Measurements from ENCODE around the gene CHN2. TPM values are rescaled to one million over a fixed set of nuclear protein-coding genes. Genes with fewer than 3 reads are reported as not detected.

The CHN2 gene
- total RNA-seq, 2 experiments from 2014 or later, result 2.1 to 3.5 TPM

GRCh38 chr7:29229066-29229465 lies 34.5 kb downstream of the CHN2 start:
- intact Hi-C loops (cut with DNase I, micrococcal nuclease), result no loop called here
- ChIA-PET POLR2A (no interaction called here), CTCF (no interaction called here)
- TF ChIP-seq CTCF (IDR thresholded peaks at IDR 0.05), result no peak
- Histone ChIP-seq H3K27me3 (ENCODE audit: control insufficient read depth in 1 of 2, insufficient read depth in 2 of 2, low read length in 2 of 2) (no peaks in the 10 kb centered on the region), H3K4me3 (ENCODE audit: low read length) (no peak overlapping the region), H3K27ac (ENCODE audit: low read depth in 1 of 2, low read length in 2 of 2) (no peak overlapping the region), H3K4me1 (ENCODE audit: insufficient read depth, low read length) (no peaks in the 10 kb centered on the region), H3K9me3 (ENCODE audit: control insufficient read depth in 1 of 2, insufficient read depth in 1 of 2, low read length in 2 of 2) (no peaks in the 10 kb centered on the region), H3K36me3 (ENCODE audit: insufficient read depth, low read length) (no peaks in the 10 kb centered on the region)
- no peaks in the 10 kb centered on the region for H3K4me1 Mint-ChIP-seq (ENCODE audit: low read depth)
- no peaks in the 10 kb centered on the region for H3K9me3 Mint-ChIP-seq
- DNase-seq (no peak), ATAC-seq (ENCODE audit: poor library complexity) (no peak)
- H3K4me3 Mint-ChIP-seq, result no peak overlapping the region
- H3K27ac Mint-ChIP-seq, result no peak overlapping the region
- no peaks in the 10 kb centered on the region for H3K27me3 Mint-ChIP-seq
- H3K36me3 Mint-ChIP-seq (ENCODE audit: low read depth), result no peaks in the 10 kb centered on the region

GRCh38 chr7:29229946-29230345 lies 35.4 kb downstream of the CHN2 start:
- Mint-ChIP-seq H3K27ac (no peak overlapping the region), H3K4me3 (no peak overlapping the region), H3K36me3 (ENCODE audit: low read depth) (no peaks in the 10 kb centered on the region), H3K4me1 (ENCODE audit: low read depth) (no peaks in the 10 kb centered on the region), H3K27me3 (no peaks in the 10 kb centered on the region), H3K9me3 (no peaks in the 10 kb centered on the region)
- Histone ChIP-seq H3K4me3 (ENCODE audit: low read length) (no peak overlapping the region), H3K9me3 (ENCODE audit: control insufficient read depth in 1 of 2, insufficient read depth in 1 of 2, low read length in 2 of 2) (no peaks in the 10 kb centered on the region), H3K27ac (ENCODE audit: low read depth in 1 of 2, low read length in 2 of 2) (no peak overlapping the region), H3K36me3 (ENCODE audit: insufficient read depth, low read length) (no peaks in the 10 kb centered on the region), H3K4me1 (ENCODE audit: insufficient read depth, low read length) (no peaks in the 10 kb centered on the region), H3K27me3 (ENCODE audit: control insufficient read depth in 1 of 2, insufficient read depth in 2 of 2, low read length in 2 of 2) (no peaks in the 10 kb centered on the region)
- DNase-seq, result no peak
- intact Hi-C loops (cut with DNase I, micrococcal nuclease), result no loop called here
- ChIA-PET POLR2A (no interaction called here), CTCF (no interaction called here)
- no peak for TF ChIP-seq CTCF (IDR thresholded peaks at IDR 0.05)
- ATAC-seq (ENCODE audit: poor library complexity), result no peak

GRCh38 chr7:29230871-29231345 lies 36.3 kb downstream of the CHN2 start:
- TF ChIP-seq CTCF (IDR thresholded peaks at IDR 0.05), result no peak
- intact Hi-C loops (cut with DNase I, micrococcal nuclease), result no loop called here
- Histone ChIP-seq H3K36me3 (ENCODE audit: insufficient read depth, low read length) (no peaks in the 10 kb centered on the region), H3K9me3 (ENCODE audit: control insufficient read depth in 1 of 2, insufficient read depth in 1 of 2, low read length in 2 of 2) (no peaks in the 10 kb centered on the region), H3K4me1 (ENCODE audit: insufficient read depth, low read length) (no peaks in the 10 kb centered on the region), H3K4me3 (ENCODE audit: low read length) (no peak overlapping the region), H3K27ac (ENCODE audit: low read depth in 1 of 2, low read length in 2 of 2) (no peak overlapping the region), H3K27me3 (ENCODE audit: control insufficient read depth in 1 of 2, insufficient read depth in 2 of 2, low read length in 2 of 2) (no peaks in the 10 kb centered on the region)
- ChIA-PET CTCF (no interaction called here), POLR2A (no interaction called here)
- no peak overlapping the region for H3K27ac Mint-ChIP-seq
- H3K36me3 Mint-ChIP-seq (ENCODE audit: low read depth), result no peaks in the 10 kb centered on the region
- no peak for ATAC-seq (ENCODE audit: poor library complexity)
- H3K9me3 Mint-ChIP-seq, result no peaks in the 10 kb centered on the region
- H3K4me3 Mint-ChIP-seq, result no peak overlapping the region
- H3K27me3 Mint-ChIP-seq, result no peaks in the 10 kb centered on the region
- H3K4me1 Mint-ChIP-seq (ENCODE audit: low read depth), result no peaks in the 10 kb centered on the region
- no peak for DNase-seq

All from CD4-positive, alpha-beta T cell (primary cell).